Measurements from ENCODE around the gene GRWD1.

GRWD1 gene

DNA sequence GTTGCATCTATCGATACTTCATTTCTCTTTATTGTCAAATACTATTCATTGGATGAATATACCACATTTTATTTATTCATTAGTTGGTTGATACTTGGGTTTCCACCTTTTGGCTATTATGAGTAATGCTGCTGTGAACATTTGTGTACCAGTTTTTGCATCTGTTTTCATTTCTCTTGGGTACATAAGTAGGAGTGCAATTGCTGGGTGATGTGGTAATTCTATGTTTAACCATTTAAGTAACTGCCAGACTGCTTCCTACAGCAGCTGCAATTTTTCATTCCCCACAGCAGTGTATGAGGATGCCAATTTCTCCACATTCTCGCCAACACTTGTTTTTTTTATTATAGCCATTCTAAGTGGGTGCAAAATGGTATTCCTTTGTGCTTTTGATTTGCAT lies 12.2 kb downstream of the GRWD1 start:
- no peak for DNase-seq

DNA sequence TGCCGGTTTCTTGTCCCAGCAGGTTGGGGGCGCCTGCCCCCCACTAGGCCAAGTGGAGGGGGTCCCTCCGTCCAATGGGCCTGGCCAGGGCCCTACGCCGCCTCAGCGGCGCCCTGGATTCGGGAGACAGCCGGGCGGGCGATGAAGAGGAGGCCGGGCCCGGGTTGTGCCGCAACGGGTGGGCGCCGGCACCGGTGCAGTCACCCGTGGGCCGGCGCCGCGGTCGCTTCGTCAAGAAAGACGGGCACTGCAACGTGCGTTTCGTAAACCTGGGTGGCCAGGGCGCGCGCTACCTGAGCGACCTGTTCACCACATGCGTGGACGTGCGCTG lies 15.8 kb downstream of the GRWD1 start:
- no peak for DNase-seq

DNA sequence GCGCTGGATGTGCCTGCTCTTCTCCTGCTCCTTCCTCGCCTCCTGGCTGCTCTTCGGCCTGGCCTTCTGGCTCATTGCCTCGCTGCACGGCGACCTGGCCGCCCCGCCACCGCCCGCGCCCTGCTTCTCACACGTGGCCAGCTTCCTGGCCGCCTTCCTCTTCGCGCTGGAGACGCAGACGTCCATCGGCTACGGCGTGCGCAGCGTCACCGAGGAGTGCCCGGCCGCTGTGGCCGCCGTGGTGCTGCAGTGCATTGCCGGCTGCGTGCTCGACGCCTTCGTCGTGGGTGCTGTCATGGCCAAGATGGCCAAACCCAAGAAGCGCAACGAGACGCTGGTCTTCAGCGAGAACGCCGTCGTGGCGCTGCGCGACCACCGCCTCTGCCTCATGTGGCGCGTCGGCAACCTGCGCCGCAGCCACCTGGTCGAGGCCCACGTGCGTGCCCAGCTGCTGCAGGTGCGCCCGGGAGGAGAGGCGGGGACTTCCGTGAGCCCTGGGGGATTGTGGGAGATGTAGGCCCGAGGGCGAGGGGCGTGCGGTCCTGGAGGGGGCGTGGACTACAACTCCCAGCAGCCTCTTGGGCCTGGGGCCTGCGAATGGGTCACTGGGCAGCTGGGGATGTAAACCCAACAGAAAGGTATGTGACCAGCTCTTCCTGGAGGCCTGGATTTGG lies 16.3 kb downstream of the GRWD1 start:
- no peak for DNase-seq

DNA sequence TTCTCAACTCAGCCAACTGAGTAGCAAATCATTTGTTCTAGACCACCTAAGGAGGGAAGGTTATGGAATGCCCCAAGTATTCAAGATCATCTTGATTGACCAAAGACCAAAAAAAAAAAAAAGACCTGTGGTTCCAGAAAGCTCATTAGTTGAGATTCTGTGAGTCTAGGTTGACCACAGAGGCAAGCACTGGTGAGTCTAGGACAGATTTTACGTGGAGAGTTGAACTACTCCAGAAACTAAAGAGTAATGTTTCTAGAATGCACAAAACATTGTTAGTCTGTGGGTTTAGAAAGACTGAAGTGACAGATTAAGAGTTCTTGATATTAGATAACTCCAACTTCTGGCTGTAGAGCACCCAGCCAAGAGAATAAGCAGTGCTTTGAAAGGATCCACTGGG lies 19.4 kb downstream of the GRWD1 start:
- DNase-seq = no peak

DNA sequence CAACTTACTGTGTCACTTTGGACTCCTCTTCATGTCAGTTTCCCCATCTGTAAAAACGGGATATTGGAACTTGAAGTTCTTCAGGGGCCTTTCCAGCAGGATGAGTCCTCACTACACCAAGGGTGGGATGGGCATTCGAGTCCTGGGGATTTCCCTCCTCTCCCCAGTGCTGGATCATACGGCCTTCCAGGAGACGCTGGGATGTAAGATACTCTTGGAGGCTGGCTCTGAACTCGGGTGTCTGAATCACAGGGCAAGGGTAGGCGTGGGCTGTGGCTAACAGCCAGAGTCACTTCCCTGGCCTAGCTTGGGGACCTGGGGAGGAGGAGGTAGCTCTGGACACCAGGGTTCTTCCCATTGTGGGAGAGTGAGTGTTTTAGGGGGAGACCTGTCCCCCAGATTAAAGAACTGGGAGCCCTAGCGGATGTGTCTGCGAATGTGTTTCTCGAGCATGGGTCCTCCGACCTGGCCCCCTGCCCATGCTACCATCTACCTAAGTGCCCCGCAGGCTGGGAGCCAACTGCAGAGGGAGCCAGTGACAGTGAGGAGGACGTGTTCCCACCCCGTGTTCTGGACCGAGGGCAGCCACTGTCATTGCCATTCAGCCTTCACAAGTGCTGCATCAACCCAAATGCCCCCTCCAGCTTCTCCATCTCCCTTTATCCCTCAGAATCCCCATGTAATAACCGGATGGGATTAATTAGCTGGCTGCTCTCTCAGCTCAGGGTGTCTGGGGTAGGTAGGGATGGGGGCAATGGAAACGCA lies 21.0 kb downstream of the GRWD1 start:
- DNase-seq = peak in 3 of 4 experiments; percentile 36 to 48 (median 44)

DNA sequence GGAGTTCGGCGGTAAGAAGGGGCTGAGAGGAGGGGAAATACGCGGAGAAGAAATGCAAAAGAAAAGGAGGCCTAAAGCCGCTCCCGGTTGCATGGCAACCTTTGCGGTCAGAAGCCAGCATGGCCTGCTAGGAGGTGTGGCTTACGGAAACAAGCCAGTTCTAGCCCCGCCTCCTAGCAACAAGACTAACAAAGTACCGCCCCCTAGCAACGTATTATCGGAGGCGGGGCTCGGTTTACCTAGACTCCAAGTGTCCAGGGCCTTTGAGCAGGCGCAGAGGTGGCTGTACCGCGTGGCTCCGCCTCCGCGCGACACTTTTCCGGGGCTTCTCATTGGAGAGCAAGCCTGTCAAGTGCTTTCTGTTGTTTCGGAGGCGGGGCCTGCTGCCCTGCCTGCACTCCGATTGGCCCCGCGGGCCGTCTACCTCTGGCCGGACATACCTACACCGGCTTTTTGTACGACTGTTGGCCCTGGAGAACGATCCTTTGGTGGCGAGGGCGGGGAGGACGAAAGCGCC lies 23.0 kb downstream of the GRWD1 start:
- peak; percentile 100 for DNase-seq

DNA sequence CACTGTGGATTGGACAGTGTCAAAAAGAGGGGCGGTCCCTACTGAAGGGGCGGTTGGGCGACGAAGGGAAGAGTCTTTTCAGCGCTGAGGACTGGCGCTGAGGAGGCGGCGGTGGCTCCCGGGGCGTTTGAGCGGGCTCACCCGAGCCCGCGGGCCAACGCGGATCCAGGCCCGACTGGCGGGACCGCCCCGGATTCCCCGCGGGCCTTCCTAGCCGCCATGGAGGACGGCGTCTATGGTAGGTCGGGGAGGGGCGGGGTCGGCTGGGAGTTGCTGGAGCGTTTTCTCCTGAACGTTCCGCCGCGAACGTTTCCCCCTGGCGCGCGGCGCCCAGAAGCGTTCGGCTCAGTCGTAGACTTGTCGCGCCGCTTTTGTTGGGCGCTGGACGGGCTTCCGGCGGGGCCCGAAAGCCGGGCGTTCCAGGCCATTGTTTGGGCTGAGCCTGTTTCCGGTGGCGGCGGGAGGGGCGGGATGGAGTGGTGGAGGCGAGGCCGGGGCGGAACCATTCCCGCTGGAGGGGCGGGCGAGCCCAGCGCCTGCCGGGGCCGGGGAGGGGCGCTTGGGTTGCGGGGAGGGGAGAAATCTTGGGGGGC lies 23.6 kb downstream of the GRWD1 start, which contains the start of gene CYTH2:
Gene CYTH2 (plus strand): TSS at position 81 of the 593 bp plus-strand sequence. CDS start 139 bp downstream, at position 220.
- DNase-seq = peak; percentile 72 to 91 (median 80)

DNA sequence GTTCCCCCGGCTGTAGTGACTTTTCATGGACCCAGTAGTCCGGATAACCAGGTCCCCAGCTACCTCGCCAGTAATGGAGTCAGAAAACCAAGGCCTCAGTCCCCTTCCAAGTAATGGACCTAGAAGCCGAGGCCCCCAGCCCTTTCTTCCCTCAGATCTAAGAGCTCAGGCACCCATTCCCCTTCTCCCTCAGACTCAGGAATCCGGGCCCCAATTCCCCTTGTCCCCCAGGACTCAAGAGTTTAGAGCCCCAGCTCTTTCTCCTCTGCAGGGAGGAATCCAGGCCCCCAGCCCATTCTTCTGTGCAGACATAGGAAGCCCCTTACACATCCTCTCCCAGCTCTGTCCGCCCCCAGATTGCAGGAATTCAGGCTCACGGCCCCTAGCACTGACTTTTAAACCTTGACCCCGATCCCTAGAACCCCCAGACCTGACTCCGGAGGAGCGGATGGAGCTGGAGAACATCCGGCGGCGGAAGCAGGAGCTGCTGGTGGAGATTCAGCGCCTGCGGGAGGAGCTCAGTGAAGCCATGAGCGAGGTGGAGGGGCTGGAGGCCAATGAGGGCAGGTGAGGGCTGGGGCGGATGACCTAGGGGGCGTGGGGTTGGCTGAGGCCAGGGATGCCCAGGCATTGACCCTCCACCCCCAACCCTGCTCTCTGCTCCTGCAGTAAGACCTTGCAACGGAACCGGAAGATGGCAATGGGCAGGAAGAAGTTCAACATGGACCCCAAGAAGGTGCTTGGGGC lies 24.3 kb downstream of the GRWD1 start:
- no peak for DNase-seq

DNA sequence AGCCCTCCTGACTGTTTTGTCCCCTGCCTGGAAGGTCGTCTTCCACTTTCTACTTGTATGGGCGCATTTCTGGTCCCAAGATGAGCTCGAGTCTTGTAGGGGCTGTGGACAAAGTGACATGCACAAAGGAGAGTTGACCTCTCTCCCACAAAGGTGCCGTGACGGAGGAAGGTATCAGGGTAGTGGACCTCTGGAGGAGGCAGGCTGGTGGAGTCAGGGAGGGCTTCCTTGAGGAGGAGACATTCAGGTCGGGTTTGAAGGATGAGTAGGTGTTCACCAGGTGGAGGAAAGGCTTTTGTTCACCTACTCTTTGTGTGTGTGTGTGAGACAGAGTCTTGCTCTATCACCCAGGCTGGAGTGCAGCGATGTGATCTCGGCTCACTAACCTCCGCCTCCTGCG lies 25.1 kb downstream of the GRWD1 start:
- no peak for DNase-seq

DNA sequence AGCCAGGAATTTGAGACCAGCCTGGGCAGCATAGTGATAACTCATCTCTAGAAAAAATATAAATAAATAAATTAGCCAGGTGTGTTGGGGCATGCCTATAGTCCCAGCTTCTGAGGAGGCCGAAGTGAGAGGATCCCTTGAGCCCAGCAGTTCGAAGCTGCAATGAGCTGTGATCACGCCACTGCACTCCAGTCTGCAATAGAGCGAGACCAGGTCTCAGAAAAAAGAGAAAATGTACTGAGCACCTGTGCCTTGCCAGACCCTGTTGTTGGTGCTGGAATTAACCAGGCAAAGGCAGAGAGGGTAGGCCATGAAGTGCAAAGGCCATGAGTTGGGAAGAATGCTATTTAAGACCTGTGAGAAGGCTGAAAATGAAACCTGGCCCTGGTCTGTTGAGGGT lies 26.1 kb downstream of the GRWD1 start:
- no peak for DNase-seq

DNA sequence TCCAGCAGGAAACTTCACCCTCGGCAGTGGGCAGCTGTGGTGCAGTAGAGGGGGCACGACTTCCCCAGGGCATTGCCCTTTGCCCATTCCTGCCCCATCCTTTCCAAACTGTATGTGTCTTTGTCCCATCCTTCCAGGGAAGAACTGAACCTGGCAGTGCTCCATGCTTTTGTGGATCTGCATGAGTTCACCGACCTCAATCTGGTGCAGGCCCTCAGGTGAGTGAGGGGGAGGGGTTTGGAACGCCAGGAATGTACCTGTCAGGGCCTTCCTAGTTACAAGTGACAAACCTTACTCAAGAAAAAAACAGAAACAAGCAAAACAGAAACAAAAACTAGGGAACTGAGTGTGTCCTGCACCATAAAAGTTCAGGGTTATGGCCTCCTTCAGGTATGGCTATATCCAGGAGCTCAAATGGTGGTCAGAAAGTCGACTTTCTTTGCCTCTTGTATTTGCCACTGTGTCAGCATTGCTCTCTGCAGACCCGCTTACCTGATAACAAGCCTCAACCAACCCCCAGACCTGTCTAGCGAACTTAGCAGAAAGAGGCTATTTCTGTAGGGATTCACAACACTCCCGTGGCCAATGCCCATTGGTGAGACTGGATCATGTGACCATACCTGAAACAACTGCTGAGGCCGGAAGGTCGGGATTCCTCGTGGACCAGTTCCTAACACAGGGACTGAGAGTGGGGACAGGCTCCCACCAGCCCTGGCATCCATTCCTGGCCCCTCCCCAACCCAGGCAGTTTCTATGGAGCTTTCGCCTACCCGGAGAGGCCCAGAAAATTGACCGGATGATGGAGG lies 27.6 kb downstream of the GRWD1 start:
- DNase-seq = no peak

DNA sequence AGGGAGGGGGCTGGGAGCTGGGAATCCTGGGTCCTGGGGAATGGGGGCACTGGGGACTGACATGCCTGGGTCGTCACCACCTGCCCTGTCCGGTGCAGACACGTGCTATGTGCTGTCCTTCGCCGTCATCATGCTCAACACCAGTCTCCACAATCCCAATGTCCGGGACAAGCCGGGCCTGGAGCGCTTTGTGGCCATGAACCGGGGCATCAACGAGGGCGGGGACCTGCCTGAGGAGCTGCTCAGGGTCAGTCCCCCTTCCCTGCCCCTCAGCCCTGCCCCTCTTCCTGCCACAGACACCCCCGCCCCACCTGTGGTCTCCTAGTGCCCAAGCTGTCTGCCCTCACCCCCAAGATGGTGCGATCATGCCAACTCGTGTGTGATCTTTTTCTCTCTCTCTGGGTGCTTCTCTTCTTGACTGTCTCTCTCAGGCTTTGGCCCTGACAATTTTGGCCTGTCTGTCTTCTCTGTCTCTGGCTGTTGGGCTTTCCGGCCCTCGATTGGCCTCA lies 28.4 kb downstream of the GRWD1 start:
- no peak for DNase-seq

DNA sequence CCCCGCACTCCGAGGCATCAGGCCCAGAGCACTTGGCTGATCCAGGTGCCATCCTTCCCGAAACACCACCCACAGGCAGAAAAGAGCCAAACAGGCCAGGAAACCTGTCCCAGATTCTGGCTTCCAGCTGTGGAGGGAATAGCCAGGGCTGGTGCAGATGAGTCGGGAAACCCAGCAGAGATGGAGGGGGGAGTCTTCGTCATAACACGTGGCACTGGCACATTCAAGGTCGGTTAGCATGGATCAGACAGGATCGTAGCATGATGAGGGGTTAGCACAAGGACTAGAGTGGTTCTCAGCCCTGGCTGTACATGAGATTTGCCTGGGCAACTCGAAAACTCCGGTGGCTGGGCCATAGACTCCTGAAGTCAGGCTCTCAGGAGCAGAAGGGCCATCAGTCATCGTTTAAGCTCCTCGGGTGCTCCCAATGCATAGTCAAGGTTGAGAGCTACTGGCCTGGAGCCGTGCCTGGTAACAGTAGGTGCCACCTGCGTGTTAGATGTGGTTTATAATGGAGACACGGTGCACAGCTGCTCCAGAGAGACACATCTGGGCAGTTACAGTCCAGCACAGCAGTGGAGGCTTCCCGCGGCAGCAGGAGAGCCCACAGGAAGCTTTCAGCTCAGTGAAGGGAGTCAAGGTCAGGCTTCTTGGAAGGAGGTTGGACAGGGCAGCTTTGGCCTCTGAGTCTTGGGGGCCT lies 29.7 kb downstream of the GRWD1 start:
- no peak for DNase-seq

DNA sequence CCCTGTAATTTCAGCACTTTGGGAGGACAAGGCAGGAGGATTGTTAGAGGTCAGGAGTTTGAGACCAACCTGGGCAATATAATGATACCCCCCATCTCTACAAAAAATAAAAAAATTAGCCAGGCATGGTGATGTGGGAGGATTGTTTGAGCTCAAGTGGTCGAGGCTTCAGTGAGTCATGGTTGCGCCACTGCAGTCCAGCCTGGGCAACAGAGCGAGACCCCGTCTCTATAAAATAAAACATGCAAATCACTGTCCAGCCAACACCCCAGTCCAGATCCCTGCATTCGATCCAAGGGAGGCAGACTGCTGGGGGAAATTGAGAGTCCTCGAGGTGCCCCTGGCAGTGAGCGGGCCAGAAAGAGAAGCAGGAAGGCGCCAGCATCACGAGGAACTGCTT lies 30.4 kb downstream of the GRWD1 start:
- no peak for DNase-seq

DNA sequence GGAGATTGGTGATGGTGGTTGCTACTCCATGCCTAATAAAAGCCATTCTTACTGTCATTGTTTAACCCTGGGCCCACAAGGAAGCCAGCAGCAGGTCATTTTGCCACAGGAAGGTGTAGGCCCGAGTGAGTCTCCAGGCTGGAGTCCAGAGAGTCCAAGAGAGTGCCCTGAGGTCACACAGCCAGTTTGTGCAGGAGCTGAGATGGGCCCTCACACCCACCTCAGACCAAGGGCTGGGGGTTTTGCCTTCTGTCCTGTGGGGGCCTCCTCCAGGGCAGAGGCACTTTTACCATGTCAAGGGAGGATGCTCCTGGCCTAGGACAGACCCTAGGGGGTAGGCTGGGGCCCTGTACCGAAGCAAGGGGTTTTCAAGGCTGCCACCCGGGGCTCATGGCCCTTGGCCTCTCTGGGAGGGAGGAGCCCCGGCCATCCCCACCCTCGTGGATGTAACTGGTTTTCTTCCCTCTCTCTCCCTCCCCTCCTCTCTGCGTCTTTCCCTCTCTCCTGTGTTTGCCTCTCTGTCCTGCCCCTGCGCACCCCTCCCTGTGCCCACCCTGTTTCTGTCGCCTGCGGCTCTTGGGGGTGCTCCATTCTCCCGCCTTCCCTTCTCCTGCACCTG lies 31.4 kb downstream of the GRWD1 start:
- DNase-seq = no peak

DNA sequence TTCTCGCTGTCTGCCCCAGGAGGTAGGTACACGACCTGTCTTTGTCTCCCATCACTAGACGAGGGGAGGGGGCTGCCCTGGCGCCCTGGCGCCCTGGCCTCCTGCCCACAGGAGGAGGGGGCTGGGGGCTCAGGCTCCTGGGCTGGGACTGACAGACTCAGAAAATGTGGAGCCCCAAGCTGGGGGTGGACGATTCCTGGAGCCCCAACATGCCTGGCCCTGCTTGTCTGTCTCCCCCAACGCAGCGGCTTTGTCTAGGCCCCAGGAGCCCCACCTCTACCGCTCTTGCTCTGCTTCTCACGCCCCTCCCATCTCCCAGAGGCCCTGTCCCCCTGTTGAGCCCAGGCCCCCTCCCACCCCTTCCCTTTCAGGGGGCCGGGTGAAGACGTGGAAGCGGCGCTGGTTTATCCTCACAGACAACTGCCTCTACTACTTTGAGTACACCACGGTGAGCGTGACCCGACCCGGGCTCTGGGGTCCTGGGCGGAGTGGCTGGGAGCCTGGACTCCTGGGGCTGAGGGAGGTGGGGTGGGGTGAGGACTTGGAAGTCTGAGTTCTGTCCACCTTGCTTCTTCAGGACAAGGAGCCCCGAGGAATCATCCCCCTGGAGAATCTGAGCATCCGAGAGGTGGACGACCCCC lies 32.0 kb downstream of the GRWD1 start:
- DNase-seq = no peak

DNA sequence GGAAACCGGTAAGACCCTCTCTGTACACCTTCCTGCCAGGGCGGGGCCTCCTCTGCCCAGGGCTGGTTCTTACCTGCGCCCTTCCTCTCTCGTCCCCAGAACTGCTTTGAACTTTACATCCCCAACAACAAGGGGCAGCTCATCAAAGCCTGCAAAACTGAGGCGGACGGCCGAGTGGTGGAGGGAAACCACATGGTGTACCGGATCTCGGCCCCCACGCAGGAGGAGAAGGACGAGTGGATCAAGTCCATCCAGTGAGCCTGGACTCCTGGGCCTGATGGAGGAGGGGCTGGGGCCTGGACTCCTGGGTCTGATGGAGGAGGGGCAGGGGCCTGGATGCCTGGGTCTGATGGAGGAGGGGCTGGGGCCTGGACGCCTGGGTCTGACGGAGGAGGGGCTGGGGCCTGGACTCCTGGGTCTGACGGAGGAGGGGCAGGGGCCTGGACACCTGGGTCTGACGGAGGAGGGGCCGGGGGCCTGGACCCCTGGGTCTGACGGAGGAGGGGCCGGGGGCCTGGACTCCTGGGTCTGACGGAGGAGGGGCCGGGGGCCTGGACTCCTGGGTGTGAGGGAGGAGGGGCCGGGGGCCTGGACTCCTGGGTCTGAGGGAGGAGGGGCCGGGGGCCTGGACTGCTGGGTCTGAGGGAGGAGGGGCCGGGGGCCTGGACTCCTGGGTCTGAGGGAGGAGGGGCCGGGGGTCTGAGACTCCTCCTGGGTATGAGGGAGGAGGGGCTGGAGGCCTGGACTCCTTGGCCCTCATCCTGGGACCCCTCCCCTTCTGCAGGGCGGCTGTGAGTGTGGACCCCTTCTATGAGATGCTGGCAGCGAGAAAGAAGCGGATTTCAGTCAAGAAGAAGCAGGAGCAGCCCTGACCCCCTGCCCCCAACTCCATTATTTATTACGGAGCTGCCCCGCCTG lies 32.8 kb downstream of the GRWD1 start:
- no peak for DNase-seq

DNA sequence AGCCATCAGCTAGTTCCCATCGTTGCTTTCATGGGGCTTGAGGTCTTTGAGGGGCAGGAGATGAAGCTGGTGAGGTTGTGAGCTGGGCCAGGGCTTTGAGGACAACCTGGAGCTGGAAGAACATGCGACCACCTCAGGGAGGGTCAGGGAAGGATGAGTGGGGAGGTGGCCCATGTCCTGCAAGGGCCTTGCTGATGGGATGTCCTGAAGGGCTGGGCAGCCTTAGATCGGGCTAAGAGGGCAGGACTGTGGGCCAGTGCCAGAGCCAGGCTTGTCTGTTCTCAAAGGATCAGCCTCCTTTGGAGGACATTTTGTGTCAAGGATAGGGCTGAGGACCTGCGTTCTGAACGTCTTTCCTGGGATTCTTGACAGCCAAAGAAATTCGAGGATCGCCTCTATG lies 33.9 kb downstream of the GRWD1 start:
- no peak for DNase-seq

DNA sequence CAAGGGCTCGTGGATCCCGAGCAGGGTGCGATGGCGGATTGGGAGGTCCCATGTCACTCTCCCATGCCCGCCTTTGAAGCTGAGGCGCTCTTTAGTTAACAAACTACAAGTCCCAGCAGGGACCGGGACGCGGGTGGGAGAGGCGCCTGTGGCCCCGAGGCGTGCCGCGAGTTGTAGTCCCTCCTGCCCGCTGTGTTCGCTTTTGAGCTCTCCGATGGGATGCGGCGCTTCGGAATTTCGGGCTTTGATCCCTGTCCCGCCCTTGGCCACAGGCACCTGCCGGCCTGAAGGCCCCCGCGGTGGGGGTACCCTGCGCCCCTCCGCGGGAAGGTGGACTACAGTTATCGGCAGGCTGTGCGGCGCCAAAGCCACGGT lies 34.4 kb downstream of the GRWD1 start:
- peak; percentile 28 to 58 (median 40) for DNase-seq
